SK-N-SH (cell line): Measurements from ENCODE around the gene SLC27A2. TPM values are rescaled to one million over a fixed set of nuclear protein-coding genes. Genes with fewer than 3 reads are reported as not detected.

Experiments used
- CTCF ChIA-PET: fragments of 300-600, 350-600 bp; formaldehyde crosslinking; extraction: SDS; loops from one replicate; lab custom pipeline; 2021; lab: Yijun Ruan, JAX
- POLR2A ChIA-PET: fragments of 350-600 bp; sonication (Branson Sonifier 250); formaldehyde crosslinking; extraction: SDS; loops from one replicate; lab custom pipeline; 2020; ENCODE audit warnings: antibody characterized with exemption, inconsistent platforms; lab: Yijun Ruan, JAX
- DNase-seq: peaks from one replicate; pipeline ENCODE4 v3.0.0; 2012
- H2AFZ ChIP-seq: fragments of 200-600 bp; sonication (generic); 2 replicates; pipeline ENCODE4 v1.8.1; 2016; ENCODE audit warnings: antibody characterized with exemption, mild to moderate bottlenecking, low read depth
- H3F3A ChIP-seq: fragments of 200-600 bp; sonication (generic); replicated peaks from 2 replicates; pipeline ENCODE3; 2016; ENCODE audit warnings: antibody characterized with exemption, mild to moderate bottlenecking; ENCODE audit not compliant: insufficient read depth
- H3K27ac ChIP-seq, 2 experiments: fragments of 200-500 bp in 1 of 2; fragments of 200-600 bp in 1 of 2; sonication (Bioruptor generic) in 1 of 2; sonication (generic), shearing (Covaris generic) in 1 of 2; 2 replicates each; pipeline versions ENCODE4 v1.5.1 to v1.6.1; 2014 to 2016; ENCODE audit warnings: low read depth in 2 of 2, inconsistent platforms in 1 of 2, low read length in 1 of 2, mild to moderate bottlenecking in 1 of 2, mixed read lengths in 1 of 2
- H3K27me3 ChIP-seq: fragments of 200-600 bp; sonication (generic), shearing (Covaris generic); 2 replicates; pipeline ENCODE4 v1.6.1; 2016; ENCODE audit warnings: mixed run types; ENCODE audit not compliant: insufficient read depth
- H3K36me3 ChIP-seq, 2 experiments: fragments of 200-500 bp in 1 of 2; fragments of 200-600 bp in 1 of 2; sonication (Bioruptor generic) in 1 of 2; sonication (generic) in 1 of 2; replicated peaks in 1 of 2; 2 replicates each; pipeline versions ENCODE3 to v1.5.1; 2014 to 2016; ENCODE audit warnings: low read length in 1 of 2, mild to moderate bottlenecking in 1 of 2; ENCODE audit not compliant: insufficient read depth in 2 of 2, control insufficient read depth in 1 of 2
- H3K4me1 ChIP-seq, 2 experiments: fragments of 200-500 bp in 1 of 2; fragments of 200-600 bp in 1 of 2; sonication (Bioruptor generic) in 1 of 2; sonication (generic), shearing (Covaris generic) in 1 of 2; 2 replicates each; pipeline versions ENCODE4 v1.5.1 to v1.6.1; 2014 to 2016; ENCODE audit warnings: low read depth in 1 of 2, low read length in 1 of 2, mixed run types in 1 of 2; ENCODE audit not compliant: insufficient read depth in 2 of 2, control insufficient read depth in 1 of 2
- H3K4me2 ChIP-seq: fragments of 200-600 bp; sonication (generic), shearing (Covaris generic); 2 replicates; pipeline ENCODE4 v1.6.1; 2017; ENCODE audit warnings: mixed run types
- H3K4me3 ChIP-seq, 2 experiments: fragments of 200-500 bp in 1 of 2; fragments of 200-600 bp in 1 of 2; sonication (Bioruptor generic) in 1 of 2; sonication (generic), shearing (Covaris generic) in 1 of 2; 2 replicates each; pipeline versions ENCODE4 v1.5.1 to v1.8.1; 2014 to 2016; ENCODE audit warnings: low read depth in 2 of 2, inconsistent platforms in 1 of 2, low read length in 1 of 2, mild to moderate bottlenecking in 1 of 2, mixed read lengths in 1 of 2, moderate library complexity in 1 of 2
- H3K79me2 ChIP-seq: fragments of 200-600 bp; sonication (generic); 2 replicates; pipeline ENCODE4 v1.8.1; 2017; ENCODE audit warnings: mild to moderate bottlenecking; ENCODE audit not compliant: insufficient read depth
- H3K9ac ChIP-seq: fragments of 200-600 bp; sonication (generic); 2 replicates; pipeline ENCODE4 v1.6.1; 2017; ENCODE audit warnings: mixed run types
- H3K9me2 ChIP-seq: fragments of 200-600 bp; sonication (generic); 2 replicates; pipeline ENCODE4 v1.6.1; 2017; ENCODE audit warnings: mixed run types
- H3K9me3 ChIP-seq: fragments of 200-600 bp; sonication (generic); 2 replicates; pipeline ENCODE4 v1.6.1; 2017; ENCODE audit warnings: mixed run types, mild to moderate bottlenecking, moderate library complexity
- H4K20me1 ChIP-seq: fragments of 200-600 bp; sonication (generic); 2 replicates; pipeline ENCODE4 v1.6.1; 2017; ENCODE audit warnings: mild to moderate bottlenecking, mixed run types; ENCODE audit not compliant: insufficient read depth
- EZH2phosphoT487 ChIP-seq: fragments of 200-600 bp; sonication (generic); IDR thresholded peaks from 2 replicates; pipeline ENCODE4 v1.6.1; 2017; ENCODE audit warnings: low read depth, mixed run types, mild to moderate bottlenecking, antibody characterized with exemption, moderate library complexity, borderline replicate concordance
- FOXJ3 ChIP-seq: sonication (generic); formaldehyde crosslinking; IDR thresholded peaks from 2 replicates; pipeline ENCODE4 v1.5.1; 2020; ENCODE audit warnings: mild to moderate bottlenecking, missing genetic modification reagents
- FOXM1 ChIP-seq: IDR thresholded peaks from 2 replicates; pipeline ENCODE4 v1.4.0; 2012; ENCODE audit warnings: low read depth, mild to moderate bottlenecking
- MEF2A ChIP-seq: IDR thresholded peaks from 2 replicates; pipeline ENCODE4 v1.4.0; 2012; ENCODE audit warnings: low read depth, borderline replicate concordance
- RAD21 ChIP-seq: IDR thresholded peaks from 2 replicates; pipeline ENCODE4 v1.6.1; 2012; ENCODE audit warnings: mild to moderate bottlenecking, low read length
- RCOR1 ChIP-seq: fragments of 150-350 bp; IDR thresholded peaks from 2 replicates; pipeline ENCODE4 v1.6.1; 2017; ENCODE audit warnings: antibody characterized with exemption, low read length
- RFX5 ChIP-seq: IDR thresholded peaks from 2 replicates; pipeline ENCODE4 v1.6.1; 2012; ENCODE audit warnings: mild to moderate bottlenecking, improper control_type of control experiment, low read length
- RXRA ChIP-seq: IDR thresholded peaks from 2 replicates; pipeline ENCODE4 v1.4.0; 2012; ENCODE audit warnings: low read depth, mild to moderate bottlenecking, borderline replicate concordance
- USF1 ChIP-seq: IDR thresholded peaks from 2 replicates; pipeline ENCODE4 v1.4.0; 2012; ENCODE audit warnings: low read depth, borderline replicate concordance
- USF2 ChIP-seq: fragments of 150-350 bp; IDR thresholded peaks from 2 replicates; pipeline ENCODE4 v1.6.1; 2017; ENCODE audit warnings: antibody characterized with exemption, low read length, low read depth, borderline replicate concordance
- YY1 ChIP-seq: IDR thresholded peaks from 2 replicates; pipeline ENCODE4 v1.4.0; 2012; ENCODE audit warnings: low read depth, mild to moderate bottlenecking
- ZBTB33 ChIP-seq: IDR thresholded peaks from 2 replicates; pipeline ENCODE4 v1.4.0; 2012; ENCODE audit warnings: low read depth, borderline replicate concordance
- WGBS: methylation state at CpG from one replicate; pipeline ENCODE4 v1.1.6; 2017; ENCODE audit warnings: low lambda C conversion rate; 5-methylcytosine and 5-hydroxymethylcytosine counted together
- polyA plus RNA-seq, 3 experiments: library from polyadenylated mRNA; depleted of rRNA; stranded (reverse); fragments of >200 nt; gene quantifications; 2 replicates each; pipeline ENCODE4 v1.2.3, GENCODE V29; 2012

SLC27A2 gene
- polyA plus RNA-seq, 1 of the 3 experiments (the other 2 are of a cell fraction), result 0.49 TPM

- no peak overlapping the region for H3K27ac ChIP-seq
- WGBS, result 85% methylated on average over 12 of the region's 14 CpGs
- ChIA-PET CTCF (interaction anchor here (1.2 kb wide), 1 partner anchor 10 kb away, joined by 3 read pairs; no protein-coding TSS in a partner anchor), POLR2A (no interaction called here)
- no peaks in the 10 kb centered on the region for H3K79me2 ChIP-seq
- peaks cover 0 to 7% of the 10 kb centered on the region in 2 experiments; a peak in 1 of 4 replicates for H3K4me1 ChIP-seq
- H3K27me3 ChIP-seq, result no peaks in the 10 kb centered on the region
- H3F3A ChIP-seq, result no peaks in the 10 kb centered on the region
- no peak for DNase-seq
- H3K4me2 ChIP-seq, result no peak overlapping the region
- TF ChIP-seq RFX5 (no peak), USF1 (no peak), FOXJ3 (CRISPR knock-in tag) (no peak), RCOR1 (no peak), ZBTB33 (no peak), YY1 (no peak), RXRA (no peak), RAD21 (no peak), MEF2A (no peak), FOXM1 (no peak), EZH2phosphoT487 (no peak), USF2 (no peak)
- no peak overlapping the region for H2AFZ ChIP-seq
- no peaks in the 10 kb centered on the region for H3K36me3 ChIP-seq
- H4K20me1 ChIP-seq, result no peaks in the 10 kb centered on the region
- H3K9ac ChIP-seq, result no peak overlapping the region
- no peak overlapping the region for H3K4me3 ChIP-seq
- no peaks in the 10 kb centered on the region for H3K9me3 ChIP-seq
- H3K9me2 ChIP-seq, result no peaks in the 10 kb centered on the region
Observed at GRCh38 chr15:50247819-50248655, 66.0 kb downstream of the SLC27A2 start.
